ENCODE data around the gene RAB1B. TPM values are rescaled to one million over a fixed set of nuclear protein-coding genes. Genes with fewer than 3 reads are reported as not detected.
"Not testable (repeated sequence)": the region's sequence is repeated elsewhere in the genome, so short reads cannot be mapped to it uniquely, and the experiment has no call there.

The RAB1B gene
- total RNA-seq, 1 donor from 2014 or later = 157 TPM

GRCh38 chr11:66309475-66309874 is 41.0 kb downstream of the RAB1B start:
- DNase-seq (ENCODE audit: low spot score) = no peak

- DNase-seq (ENCODE audit: low spot score) = no peak
Observed at GRCh38 chr11:66310324-66310723, 41.9 kb downstream of the RAB1B start.

GRCh38 chr11:66310803-66311440 is 42.5 kb downstream of the RAB1B start:
- DNase-seq (ENCODE audit: low spot score) = not testable (repeated sequence)

- DNase-seq (ENCODE audit: low spot score) = no peak
Observed at GRCh38 chr11:66311470-66311964, 43.1 kb downstream of the RAB1B start.

- DNase-seq (ENCODE audit: low spot score) = peak; percentile 90
Observed at GRCh38 chr11:66311965-66312548, 43.6 kb downstream of the RAB1B start.

GRCh38 chr11:66312549-66313320 is 44.3 kb downstream of the RAB1B start:
- peak; percentile 99 for DNase-seq (ENCODE audit: low spot score)

GRCh38 chr11:66313321-66314185 is 45.1 kb downstream of the RAB1B start:
- DNase-seq (ENCODE audit: low spot score) = no peak

GRCh38 chr11:66314186-66314501 is 45.7 kb downstream of the RAB1B start:
- DNase-seq (ENCODE audit: low spot score) = no peak

- no peak for DNase-seq (ENCODE audit: low spot score)
Observed at GRCh38 chr11:66314561-66315497, 46.4 kb downstream of the RAB1B start.

GRCh38 chr11:66315498-66315885 is 47.1 kb downstream of the RAB1B start:
- no peak for DNase-seq (ENCODE audit: low spot score)

- DNase-seq (ENCODE audit: low spot score) = no peak
Observed at GRCh38 chr11:66315921-66316811, 47.7 kb downstream of the RAB1B start.

- DNase-seq (ENCODE audit: low spot score) = peak; percentile 78
Observed at GRCh38 chr11:66316849-66317251, 48.4 kb downstream of the RAB1B start, which contains the start of gene CD248. Gene CD248 (minus strand): TSS chr11:66317044. CDS start chr11:66317027, 17 bp downstream.

GRCh38 chr11:66317322-66317722 is 48.9 kb downstream of the RAB1B start:
- DNase-seq (ENCODE audit: low spot score) = peak; percentile 72

- DNase-seq (ENCODE audit: low spot score) = no peak
Observed at GRCh38 chr11:66317723-66318599, 49.5 kb downstream of the RAB1B start.

- no peak for DNase-seq (ENCODE audit: low spot score)
Observed at GRCh38 chr11:66318600-66318970, 50.1 kb downstream of the RAB1B start.

GRCh38 chr11:66320289-66320688 is 51.9 kb downstream of the RAB1B start:
- DNase-seq (ENCODE audit: low spot score) = not testable (repeated sequence)

- DNase-seq (ENCODE audit: low spot score) = not testable (repeated sequence)
Observed at GRCh38 chr11:66320748-66321147, 52.3 kb downstream of the RAB1B start.

- DNase-seq (ENCODE audit: low spot score) = no peak
Observed at GRCh38 chr11:66321606-66322005, 53.2 kb downstream of the RAB1B start.

Data from ureter (tissue), 1 donor.